ENCODE measurements around the gene TMEM131.

- TF ChIP-seq CTCF (IDR thresholded peaks at IDR 0.05) (no peak), ETV6 (CRISPR knock-in tag; IDR thresholded peaks at IDR 0.05) (no peak)
Observed at GRCh38 chr2:97983698-97984097, 12.1 kb downstream of the TMEM131 start.

Measured in WTC11 (cell line).